ENCODE data around the gene MCM10.
A peak's percentile ranks its signal among the peaks of the same experiment; 100 is the strongest.

MCM10 gene

GRCh38 chr10:13118784-13119410 is 42.5 kb upstream of the MCM10 start:
- H3K4me3 ChIP-seq (ENCODE audit: low read depth, low read length), result no peak overlapping the region
- TF ChIP-seq MYC (IDR thresholded peaks at IDR 0.05; ENCODE audit: low read depth, low read length) (no peak), POLR2A (IDR thresholded peaks at IDR 0.05; ENCODE audit: extremely low read depth, insufficient read length) (no peak), MAX (IDR thresholded peaks at IDR 0.05; ENCODE audit: low read depth, low read length) (no peak), CTCF (IDR thresholded peaks at IDR 0.05; ENCODE audit: low read depth, low read length) (no peak)
- no peak for DNase-seq (ENCODE audit: low read depth)

- TF ChIP-seq MYC (IDR thresholded peaks at IDR 0.05; ENCODE audit: low read depth, low read length) (no peak), POLR2A (IDR thresholded peaks at IDR 0.05; ENCODE audit: extremely low read depth, insufficient read length) (no peak), CTCF (IDR thresholded peaks at IDR 0.05; ENCODE audit: low read depth, low read length) (no peak), MAX (IDR thresholded peaks at IDR 0.05; ENCODE audit: low read depth, low read length) (no peak)
- peak; percentile 40 for DNase-seq (ENCODE audit: low read depth)
- no peak overlapping the region for H3K4me3 ChIP-seq (ENCODE audit: low read depth, low read length)
These were observed 40.4 kb upstream of the MCM10 start for GRCh38 chr10:13120786-13121499.

GRCh38 chr10:13121500-13121854 is 39.9 kb upstream of the MCM10 start:
- no peak for DNase-seq (ENCODE audit: low read depth)
- no peak overlapping the region for H3K4me3 ChIP-seq (ENCODE audit: low read depth, low read length)
- TF ChIP-seq POLR2A (IDR thresholded peaks at IDR 0.05; ENCODE audit: extremely low read depth, insufficient read length) (no peak), CTCF (IDR thresholded peaks at IDR 0.05; ENCODE audit: low read depth, low read length) (no peak), MYC (IDR thresholded peaks at IDR 0.05; ENCODE audit: low read depth, low read length) (no peak), MAX (IDR thresholded peaks at IDR 0.05; ENCODE audit: low read depth, low read length) (no peak)

- DNase-seq (ENCODE audit: low read depth), result no peak
- H3K4me3 ChIP-seq (ENCODE audit: low read depth, low read length), result no peak overlapping the region
- TF ChIP-seq MYC (IDR thresholded peaks at IDR 0.05; ENCODE audit: low read depth, low read length) (no peak), POLR2A (IDR thresholded peaks at IDR 0.05; ENCODE audit: extremely low read depth, insufficient read length) (no peak), MAX (IDR thresholded peaks at IDR 0.05; ENCODE audit: low read depth, low read length) (no peak), CTCF (IDR thresholded peaks at IDR 0.05; ENCODE audit: low read depth, low read length) (no peak)
These were observed 24.7 kb upstream of the MCM10 start for GRCh38 chr10:13136651-13137050.

GRCh38 chr10:13139150-13139549 is 22.2 kb upstream of the MCM10 start:
- H3K4me3 ChIP-seq (ENCODE audit: low read depth, low read length), result no peak overlapping the region
- TF ChIP-seq MAX (IDR thresholded peaks at IDR 0.05; ENCODE audit: low read depth, low read length) (no peak), CTCF (IDR thresholded peaks at IDR 0.05; ENCODE audit: low read depth, low read length) (no peak), MYC (IDR thresholded peaks at IDR 0.05; ENCODE audit: low read depth, low read length) (no peak), POLR2A (IDR thresholded peaks at IDR 0.05; ENCODE audit: extremely low read depth, insufficient read length) (no peak)
- DNase-seq (ENCODE audit: low read depth), result no peak

Data from NB4 (cell line).